WTC11 (cell line): Measurements from ENCODE around the gene KCNJ15. TPM values are rescaled to one million over a fixed set of nuclear protein-coding genes. Genes with fewer than 3 reads are reported as not detected.

Experiments used
- ATAC-seq: fragments of 200-7000 bp; cut with Tn5 transposase; 2 replicates; pipeline ENCODE4 v1.10.0; 2021; ENCODE audit warnings: mild to moderate bottlenecking, moderate library complexity
- CTCF ChIA-PET: fragments of 300-600 bp; sonication (Branson Sonifier 250); formaldehyde crosslinking; loops from one replicate; lab custom pipeline; 2021; ENCODE audit warnings: antibody characterized with exemption; lab: Charles Lee
- POLR2A ChIA-PET: fragments of 350-600 bp; sonication (Branson Sonifier 250); formaldehyde crosslinking; loops from one replicate; lab custom pipeline; 2021; ENCODE audit warnings: antibody characterized with exemption; lab: Charles Lee
- DNase-seq: peaks from one replicate; pipeline ENCODE4 v3.0.0; 2021; ENCODE audit warnings: low spot score
- H3K27ac Mint-ChIP-seq: 2 replicates; pipeline ENCODE4 v1.8.0; 2021; ENCODE audit warnings: mixed read lengths
- H3K27me3 Mint-ChIP-seq: 2 replicates; pipeline ENCODE4 v1.8.0; 2021; ENCODE audit warnings: low read depth, mild to moderate bottlenecking, moderate library complexity, mixed read lengths
- H3K36me3 Mint-ChIP-seq: 2 replicates; pipeline ENCODE4 v1.8.0; 2021; ENCODE audit warnings: mixed read lengths
- H3K4me1 Mint-ChIP-seq: 2 replicates; pipeline ENCODE4 v1.8.0; 2022; ENCODE audit warnings: mixed read lengths
- H3K4me3 Mint-ChIP-seq: 2 replicates; pipeline ENCODE4 v1.8.0; 2021; ENCODE audit warnings: mild to moderate bottlenecking, moderate library complexity, mixed read lengths
- H3K9me3 Mint-ChIP-seq: 2 replicates; pipeline ENCODE4 v1.8.0; 2021; ENCODE audit warnings: mixed read lengths
- AFF4 ChIP-seq: sonication (generic); formaldehyde crosslinking; IDR thresholded peaks from 2 replicates; pipeline ENCODE4 v1.8.1; 2023; ENCODE audit warnings: mild to moderate bottlenecking, missing genetic modification reagents, borderline replicate concordance
- EMX1 ChIP-seq: fragments of 250-450 bp; sonication (Bioruptor Pico); IDR thresholded peaks from 2 replicates; pipeline ENCODE4 v1.8.0; 2021; ENCODE audit warnings: mild to moderate bottlenecking
- FOXP4 ChIP-seq: sonication (generic); formaldehyde crosslinking; IDR thresholded peaks from 2 replicates; pipeline ENCODE4 v1.8.0; 2022; ENCODE audit warnings: mild to moderate bottlenecking, missing genetic modification reagents
- GRHL2 ChIP-seq: fragments of 250-450 bp; sonication (Bioruptor Pico); IDR thresholded peaks from 2 replicates; pipeline ENCODE4 v1.8.0; 2022; ENCODE audit warnings: mild to moderate bottlenecking, moderate library complexity; ENCODE audit not compliant: insufficient replicate concordance, severe bottlenecking
- MLX ChIP-seq: sonication (generic); formaldehyde crosslinking; IDR thresholded peaks from 2 replicates; pipeline ENCODE4 v1.8.1; 2023; ENCODE audit warnings: mild to moderate bottlenecking, missing genetic modification reagents, moderate library complexity
- OVOL2 ChIP-seq: fragments of 250-450 bp; sonication (Bioruptor Pico); IDR thresholded peaks from 2 replicates; pipeline ENCODE4 v1.9.0; 2021; ENCODE audit warnings: mild to moderate bottlenecking, borderline replicate concordance
- PRRX2 ChIP-seq: fragments of 250-450 bp; sonication (Bioruptor Pico); IDR thresholded peaks from 2 replicates; pipeline ENCODE4 v1.8.0; 2021; ENCODE audit warnings: mild to moderate bottlenecking
- SMAD3 ChIP-seq: sonication (generic); formaldehyde crosslinking; IDR thresholded peaks from 2 replicates; pipeline ENCODE4 v1.8.0; 2022; ENCODE audit warnings: missing genetic modification reagents, mild to moderate bottlenecking, borderline replicate concordance
- STAT6 ChIP-seq: sonication (generic); formaldehyde crosslinking; conservative IDR thresholded peaks from 2 replicates; pipeline ENCODE4 v1.8.1; 2023; ENCODE audit warnings: mild to moderate bottlenecking, low read depth, missing genetic modification reagents, moderate library complexity
- USF1 ChIP-seq: sonication (generic); formaldehyde crosslinking; IDR thresholded peaks from 2 replicates; pipeline ENCODE4 v1.8.0; 2022; ENCODE audit warnings: mild to moderate bottlenecking, missing genetic modification reagents
- ZNF121 ChIP-seq: sonication (generic); formaldehyde crosslinking; IDR thresholded peaks from 2 replicates; pipeline ENCODE4 v1.8.0; 2023; ENCODE audit warnings: missing genetic modification reagents
- ZNF232 ChIP-seq: sonication (generic); formaldehyde crosslinking; IDR thresholded peaks from 2 replicates; pipeline ENCODE4 v1.8.0; 2022; ENCODE audit warnings: mild to moderate bottlenecking, missing genetic modification reagents
- ZNF281 ChIP-seq: sonication (generic); formaldehyde crosslinking; IDR thresholded peaks from 2 replicates; pipeline ENCODE4 v1.8.0; 2023; ENCODE audit warnings: mild to moderate bottlenecking, missing genetic modification reagents
- ZNF396 ChIP-seq: fragments of 250-450 bp; sonication (Bioruptor Pico); IDR thresholded peaks from 2 replicates; pipeline ENCODE4 v1.8.0; 2021; ENCODE audit warnings: mild to moderate bottlenecking, moderate library complexity, borderline replicate concordance
- total RNA-seq: library from RNA; stranded (reverse); gene quantifications from 3 replicates; pipeline ENCODE4 v1.2.3, GENCODE V29; 2021
- TF ChIP-seq, protein P1 (sequence below): sonication (generic); formaldehyde crosslinking; IDR thresholded peaks from 2 replicates; pipeline ENCODE4 v1.8.1; 2022; ENCODE audit warnings: mild to moderate bottlenecking, missing genetic modification reagents, moderate library complexity, borderline replicate concordance

Gene KCNJ15
- total RNA-seq, 1 experiment from 2014 or later = 0.57 TPM

DNA sequence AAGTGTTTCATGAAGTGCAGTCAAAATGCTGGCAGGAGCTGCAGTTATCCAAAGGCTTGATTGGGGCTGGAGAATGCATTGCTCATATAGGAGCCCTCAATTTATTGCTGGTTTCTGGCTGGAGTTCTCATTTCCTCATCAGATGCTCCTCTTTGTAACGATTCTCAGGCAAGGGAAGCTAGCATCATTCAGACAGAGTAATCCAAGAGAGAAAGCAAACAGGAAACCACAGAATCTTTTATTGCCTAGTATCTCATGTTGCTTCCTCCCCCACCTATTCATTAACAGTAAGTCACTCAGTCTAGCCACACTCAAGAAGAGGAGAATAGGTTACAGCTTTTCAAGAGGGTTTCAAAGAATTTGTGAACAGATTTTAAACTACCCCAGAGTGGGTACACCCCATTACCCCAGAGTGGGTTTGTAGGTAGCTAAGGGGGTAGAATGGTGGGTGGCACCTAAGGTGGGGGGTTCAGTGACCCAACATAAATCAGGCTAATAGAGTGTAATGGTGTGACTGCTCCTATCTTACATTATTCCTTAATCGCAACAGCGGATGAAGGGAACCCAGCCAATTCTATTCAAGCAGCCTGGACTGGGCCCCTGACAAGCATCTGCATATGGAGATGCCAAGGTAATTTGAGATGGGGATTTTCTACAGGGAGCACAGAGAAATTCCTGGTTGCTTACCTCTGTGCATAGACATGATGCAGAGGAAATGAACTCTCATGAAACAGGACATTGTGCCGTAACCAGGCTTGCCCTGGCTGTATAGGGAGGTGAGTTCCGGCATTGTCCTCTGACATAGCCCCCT is 67.1 kb downstream of the KCNJ15 start:
- Mint-ChIP-seq H3K9me3 (peaks cover 4% of the 10 kb centered on the region; the same call in 1 of the 2 replicates), H3K36me3 (no peaks in the 10 kb centered on the region), H3K4me1 (peaks cover 29% of the 10 kb centered on the region), H3K27me3 (peaks cover 5% of the 10 kb centered on the region; the same call in 1 of the 2 replicates), H3K4me3 (peak overlapping the region; percentile 8; the same call in 1 of the 2 replicates), H3K27ac (peak overlapping the region; percentile 85)
- ATAC-seq (peak; percentile 95), DNase-seq (no peak)
- no peak for TF ChIP-seq FOXP4 (CRISPR knock-in tag)
- no peak for TF ChIP-seq OVOL2 (CRISPR knock-in tag)
- no peak for TF ChIP-seq EMX1 (CRISPR knock-in tag)
- no peak for TF ChIP-seq ZNF396 (CRISPR knock-in tag)
- TF ChIP-seq ZNF121 (CRISPR knock-in tag) = no peak
- TF ChIP-seq, protein P1, sequence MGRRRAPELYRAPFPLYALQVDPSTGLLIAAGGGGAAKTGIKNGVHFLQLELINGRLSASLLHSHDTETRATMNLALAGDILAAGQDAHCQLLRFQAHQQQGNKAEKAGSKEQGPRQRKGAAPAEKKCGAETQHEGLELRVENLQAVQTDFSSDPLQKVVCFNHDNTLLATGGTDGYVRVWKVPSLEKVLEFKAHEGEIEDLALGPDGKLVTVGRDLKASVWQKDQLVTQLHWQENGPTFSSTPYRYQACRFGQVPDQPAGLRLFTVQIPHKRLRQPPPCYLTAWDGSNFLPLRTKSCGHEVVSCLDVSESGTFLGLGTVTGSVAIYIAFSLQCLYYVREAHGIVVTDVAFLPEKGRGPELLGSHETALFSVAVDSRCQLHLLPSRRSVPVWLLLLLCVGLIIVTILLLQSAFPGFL (CRISPR knock-in tag) = no peak
- TF ChIP-seq USF1 (CRISPR knock-in tag) = no peak
- TF ChIP-seq GRHL2 (CRISPR knock-in tag) = no peak
- TF ChIP-seq MLX = no peak
- no peak for TF ChIP-seq ZNF281 (CRISPR knock-in tag)
- ChIA-PET CTCF (interaction anchor here (0.6 to 1.4 kb wide), 2 partner anchors 49 to 105 kb away, joined by 3 to 4 read pairs; no protein-coding TSS in a partner anchor), POLR2A (no interaction called here)

GRCh38 chr21:38325216-38325615 is 68.4 kb downstream of the KCNJ15 start:
- POLR2A ChIA-PET = no interaction called here
- Mint-ChIP-seq H3K36me3 (no peaks in the 10 kb centered on the region), H3K27me3 (peaks cover 5% of the 10 kb centered on the region; the same call in 1 of the 2 replicates), H3K9me3 (peaks cover 4% of the 10 kb centered on the region; the same call in 1 of the 2 replicates), H3K4me3 (no peak overlapping the region), H3K27ac (no peak overlapping the region), H3K4me1 (peaks cover 32% of the 10 kb centered on the region)
- CTCF ChIA-PET = interaction anchor here (1.1 to 1.8 kb wide), 4 partner anchors 27 to 155 kb away, joined by 3 to 6 read pairs (median 3); no protein-coding TSS in a partner anchor
- TF ChIP-seq ZNF121 (CRISPR knock-in tag) (no peak), MLX (no peak), ZNF232 (no peak), PRRX2 (CRISPR knock-in tag) (no peak), SMAD3 (CRISPR knock-in tag) (no peak), AFF4 (no peak), STAT6 (CRISPR knock-in tag) (no peak)
- ATAC-seq (no peak), DNase-seq (no peak)
